Measurements from ENCODE around the gene PCDHGB5. TPM values are rescaled to one million over a fixed set of nuclear protein-coding genes. Genes with fewer than 3 reads are reported as not detected.

PCDHGB5 gene
- total RNA-seq, 1 donor from 2014 or later, result 15.0 TPM

GRCh38 chr5:141434006-141434405 lies 36.3 kb downstream of the PCDHGB5 start:
- H3K27me3 ChIP-seq, result no peaks in the 10 kb centered on the region
- no peak overlapping the region for H3K27ac ChIP-seq
- peaks cover 0 to 13% of the 10 kb centered on the region in 2 donors for H3K36me3 ChIP-seq
- intact Hi-C loops (cut with DNase I), result no loop called here
- H3K4me1 ChIP-seq, result no peaks in the 10 kb centered on the region
- no peak for TF ChIP-seq POLR2AphosphoS5 (IDR thresholded peaks at IDR 0.05; ENCODE audit: insufficient read depth in 1 of 2, low read depth in 1 of 2)
- TF ChIP-seq POLR2A (IDR thresholded peaks at IDR 0.05), result no peak
- TF ChIP-seq, protein P1, sequence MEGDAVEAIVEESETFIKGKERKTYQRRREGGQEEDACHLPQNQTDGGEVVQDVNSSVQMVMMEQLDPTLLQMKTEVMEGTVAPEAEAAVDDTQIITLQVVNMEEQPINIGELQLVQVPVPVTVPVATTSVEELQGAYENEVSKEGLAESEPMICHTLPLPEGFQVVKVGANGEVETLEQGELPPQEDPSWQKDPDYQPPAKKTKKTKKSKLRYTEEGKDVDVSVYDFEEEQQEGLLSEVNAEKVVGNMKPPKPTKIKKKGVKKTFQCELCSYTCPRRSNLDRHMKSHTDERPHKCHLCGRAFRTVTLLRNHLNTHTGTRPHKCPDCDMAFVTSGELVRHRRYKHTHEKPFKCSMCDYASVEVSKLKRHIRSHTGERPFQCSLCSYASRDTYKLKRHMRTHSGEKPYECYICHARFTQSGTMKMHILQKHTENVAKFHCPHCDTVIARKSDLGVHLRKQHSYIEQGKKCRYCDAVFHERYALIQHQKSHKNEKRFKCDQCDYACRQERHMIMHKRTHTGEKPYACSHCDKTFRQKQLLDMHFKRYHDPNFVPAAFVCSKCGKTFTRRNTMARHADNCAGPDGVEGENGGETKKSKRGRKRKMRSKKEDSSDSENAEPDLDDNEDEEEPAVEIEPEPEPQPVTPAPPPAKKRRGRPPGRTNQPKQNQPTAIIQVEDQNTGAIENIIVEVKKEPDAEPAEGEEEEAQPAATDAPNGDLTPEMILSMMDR (IDR thresholded peaks at IDR 0.05), result no peak
- H3K9me3 ChIP-seq, result peaks cover 63% of the 10 kb centered on the region
- no peak overlapping the region for H3K4me3 ChIP-seq
- no peak for DNase-seq (ENCODE audit: extremely low spot score in 2 of 2)

DNA sequence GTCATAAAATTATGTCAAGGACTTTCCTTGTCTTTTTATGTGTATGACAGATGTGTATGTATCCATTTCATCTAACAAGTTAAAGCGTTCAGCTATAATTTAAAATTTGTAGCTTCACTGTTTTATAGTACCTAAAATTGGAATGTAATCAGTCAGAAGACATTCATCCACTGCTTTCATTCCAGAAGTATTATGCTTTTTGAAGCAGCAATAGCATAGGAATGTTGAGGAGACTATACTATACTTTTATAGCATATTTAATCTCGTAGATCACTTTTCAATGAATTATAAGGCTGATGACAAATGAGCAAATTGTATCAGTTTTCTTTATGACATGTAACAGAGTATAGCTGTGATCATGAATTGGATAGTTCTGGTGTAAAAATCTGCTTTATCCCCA lies 39.5 kb downstream of the PCDHGB5 start:
- TF ChIP-seq, protein P1 (IDR thresholded peaks at IDR 0.05), result no peak
- TF ChIP-seq POLR2A (IDR thresholded peaks at IDR 0.05) (no peak), POLR2AphosphoS5 (IDR thresholded peaks at IDR 0.05; ENCODE audit: insufficient read depth in 1 of 2, low read depth in 1 of 2) (no peak)
- intact Hi-C loops (cut with DNase I), result no loop called here
- H3K4me1 ChIP-seq, result no peaks in the 10 kb centered on the region
- no peak overlapping the region for H3K27ac ChIP-seq
- H3K4me3 ChIP-seq, result no peak overlapping the region
- no peaks in the 10 kb centered on the region for H3K27me3 ChIP-seq
- DNase-seq (ENCODE audit: extremely low spot score in 2 of 2), result no peak
- H3K9me3 ChIP-seq, result peaks cover 59% of the 10 kb centered on the region
- H3K36me3 ChIP-seq, result peaks cover 0 to 13% of the 10 kb centered on the region in 2 donors

- DNase-seq (ENCODE audit: extremely low spot score in 2 of 2), result no peak
- peaks cover 53% of the 10 kb centered on the region for H3K9me3 ChIP-seq
- peaks cover 0 to 17% of the 10 kb centered on the region in 2 donors for H3K36me3 ChIP-seq
- no peaks in the 10 kb centered on the region for H3K27me3 ChIP-seq
- no peaks in the 10 kb centered on the region for H3K4me1 ChIP-seq
- intact Hi-C loops (cut with DNase I), result no loop called here
- TF ChIP-seq POLR2AphosphoS5 (IDR thresholded peaks at IDR 0.05; ENCODE audit: insufficient read depth in 1 of 2, low read depth in 1 of 2) (no peak), POLR2A (IDR thresholded peaks at IDR 0.05) (no peak)
- TF ChIP-seq, protein P1 (IDR thresholded peaks at IDR 0.05), result no peak
- H3K4me3 ChIP-seq, result no peak overlapping the region
- H3K27ac ChIP-seq, result no peak overlapping the region
Measured at GRCh38 chr5:141439411-141440141, 41.8 kb downstream of the PCDHGB5 start.

DNA sequence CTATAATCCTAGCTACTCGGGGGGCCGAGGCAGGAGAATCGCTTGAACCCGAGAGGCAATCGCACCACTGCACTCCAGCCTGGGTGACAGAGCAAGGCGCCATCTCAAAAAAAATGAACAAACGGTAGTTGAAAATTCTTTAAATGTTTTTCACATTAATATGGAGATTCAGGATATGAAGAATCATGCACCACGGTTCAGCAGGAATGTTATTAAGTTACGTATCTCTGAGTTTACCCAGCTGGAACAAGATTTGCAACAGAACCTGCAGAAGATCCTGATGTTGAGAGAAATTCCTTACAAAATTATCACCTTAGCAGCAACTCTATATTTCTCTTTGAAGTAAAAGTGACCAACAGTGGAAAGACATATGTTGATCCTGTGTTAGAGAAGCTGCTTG lies 42.6 kb downstream of the PCDHGB5 start:
- Histone ChIP-seq H3K4me1 (no peaks in the 10 kb centered on the region), H3K9me3 (peaks cover 52% of the 10 kb centered on the region)
- TF ChIP-seq, protein P1 (IDR thresholded peaks at IDR 0.05), result no peak
- TF ChIP-seq POLR2AphosphoS5 (IDR thresholded peaks at IDR 0.05; ENCODE audit: insufficient read depth in 1 of 2, low read depth in 1 of 2) (no peak), POLR2A (IDR thresholded peaks at IDR 0.05) (no peak)

DNA sequence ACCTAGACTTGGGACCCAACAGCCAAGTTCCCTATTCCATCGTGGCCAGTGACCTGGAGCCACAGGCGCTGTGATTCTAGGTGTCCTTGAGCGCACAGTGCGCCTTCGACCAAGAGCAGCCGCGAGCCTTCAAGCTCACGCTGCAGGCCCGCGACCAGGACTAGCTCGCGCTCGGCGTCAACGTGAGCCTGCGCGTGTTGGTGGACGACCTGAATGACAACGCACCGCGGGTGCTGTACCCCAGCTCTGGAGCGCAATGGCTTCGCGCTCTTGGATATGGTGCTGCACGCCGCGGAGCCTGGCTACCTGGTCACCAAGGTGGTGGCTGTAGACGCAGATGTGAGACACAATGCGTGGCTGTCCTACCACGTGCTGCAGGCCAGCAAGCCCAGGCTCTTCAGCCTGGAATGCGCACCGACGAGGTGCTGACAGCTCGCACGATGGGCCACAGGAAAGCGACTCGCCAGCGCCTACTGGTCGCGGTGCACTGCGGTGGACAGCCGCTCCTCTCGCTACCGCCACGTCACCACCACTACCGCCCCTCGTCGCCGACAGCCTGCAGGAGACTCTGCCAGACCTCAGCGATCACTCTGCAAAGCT lies 43.9 kb downstream of the PCDHGB5 start:
- intact Hi-C loops (cut with DNase I), result no loop called here
- peaks cover 42% of the 10 kb centered on the region for H3K9me3 ChIP-seq

More for the DNA sequence above, 42.6 kb downstream of the PCDHGB5 start:
- DNase-seq (ENCODE audit: extremely low spot score in 2 of 2), result no peak
- intact Hi-C loops (cut with DNase I), result no loop called here
- no peak overlapping the region for H3K4me3 ChIP-seq
- no peaks in the 10 kb centered on the region for H3K27me3 ChIP-seq
- H3K36me3 ChIP-seq, result peaks cover 0 to 12% of the 10 kb centered on the region in 2 donors
- H3K27ac ChIP-seq, result no peak overlapping the region

More for the DNA sequence above, 43.9 kb downstream of the PCDHGB5 start:
- Histone ChIP-seq H3K27ac (no peak overlapping the region), H3K4me3 (no peak overlapping the region), H3K4me1 (no peaks in the 10 kb centered on the region), H3K27me3 (no peaks in the 10 kb centered on the region), H3K36me3 (peaks cover 0 to 11% of the 10 kb centered on the region in 2 donors)
- DNase-seq (ENCODE audit: extremely low spot score in 2 of 2), result no peak
- no peak for TF ChIP-seq POLR2A (IDR thresholded peaks at IDR 0.05)
- TF ChIP-seq, protein P1 (IDR thresholded peaks at IDR 0.05), result no peak
- TF ChIP-seq POLR2AphosphoS5 (IDR thresholded peaks at IDR 0.05; ENCODE audit: insufficient read depth in 1 of 2, low read depth in 1 of 2), result no peak
